ENCODE results near the gene EIF1. TPM values are rescaled to one million over a fixed set of nuclear protein-coding genes. Genes with fewer than 3 reads are reported as not detected.
"Not testable (repeated sequence)": the region's sequence is repeated elsewhere in the genome, so short reads cannot be mapped to it uniquely, and the experiment has no call there.

Gene EIF1
- total RNA-seq, 1 donor from 2014 or later, result 66.4 TPM

DNA sequence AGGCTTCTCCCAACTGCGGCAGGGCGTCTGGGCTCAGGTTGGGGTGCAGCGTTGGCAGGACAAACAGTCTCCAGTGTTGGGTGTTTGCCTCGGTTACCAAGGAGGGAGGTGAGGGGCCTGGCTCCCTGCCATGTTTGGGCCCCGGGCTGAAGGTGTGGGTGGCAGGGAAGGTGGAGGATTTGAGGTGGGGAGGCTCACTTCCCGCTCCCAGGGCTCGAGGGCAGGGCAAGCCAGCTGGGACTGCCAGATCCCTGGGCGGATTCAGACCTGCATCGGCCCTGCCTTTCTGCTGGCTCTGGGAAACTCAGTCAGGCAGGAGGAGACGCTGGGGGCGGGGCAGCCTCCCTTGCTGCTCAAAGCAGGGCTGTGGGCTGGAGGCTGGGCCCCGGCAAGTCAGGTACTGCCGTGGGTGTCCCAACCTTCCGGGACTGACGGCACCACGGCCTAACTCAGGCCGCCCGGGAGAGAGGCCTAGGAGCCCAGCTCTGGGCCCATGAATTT is 33.0 kb upstream of the EIF1 start:
- no peak for DNase-seq (ENCODE audit: low read depth, low spot score)

DNA sequence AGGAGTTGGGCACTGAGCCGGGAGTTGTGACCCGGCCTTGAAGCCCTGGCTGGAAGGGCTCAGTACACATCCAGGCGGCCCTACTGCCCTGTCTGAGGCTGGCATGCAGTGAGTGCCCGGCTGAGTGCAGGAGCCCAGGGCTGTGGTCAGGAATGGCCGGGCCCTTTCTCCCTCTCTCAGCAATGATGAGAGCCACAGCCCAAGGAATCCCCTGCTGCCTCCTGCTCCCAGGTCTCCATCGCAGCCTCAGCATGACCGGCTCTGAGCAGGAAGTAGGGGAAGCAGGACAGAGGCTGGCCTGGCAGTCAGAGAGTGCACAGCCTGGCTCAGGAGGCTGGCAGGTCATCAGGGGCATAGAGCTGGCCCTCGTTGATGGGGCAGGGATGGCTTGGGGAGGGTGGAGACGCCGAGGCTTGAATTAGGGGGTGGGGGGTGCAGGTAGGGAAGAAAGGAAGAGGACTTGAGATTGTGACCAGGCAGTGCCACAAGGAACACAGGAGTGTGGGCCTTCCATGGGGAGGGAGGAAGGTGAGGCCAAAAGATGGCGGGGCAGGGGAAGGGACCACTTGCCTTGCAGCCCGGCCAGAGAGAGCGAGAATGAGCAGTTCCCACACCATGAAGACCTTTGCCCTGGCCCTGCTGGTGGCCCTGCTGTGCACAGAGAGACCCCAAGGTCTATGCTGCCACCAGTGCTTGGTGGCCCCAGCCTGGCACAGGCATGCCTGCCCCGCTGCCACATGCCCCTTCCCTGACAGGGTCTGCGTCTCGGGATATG is 32.2 kb upstream of the EIF1 start:
- DNase-seq (ENCODE audit: low read depth, low spot score), result no peak

DNA sequence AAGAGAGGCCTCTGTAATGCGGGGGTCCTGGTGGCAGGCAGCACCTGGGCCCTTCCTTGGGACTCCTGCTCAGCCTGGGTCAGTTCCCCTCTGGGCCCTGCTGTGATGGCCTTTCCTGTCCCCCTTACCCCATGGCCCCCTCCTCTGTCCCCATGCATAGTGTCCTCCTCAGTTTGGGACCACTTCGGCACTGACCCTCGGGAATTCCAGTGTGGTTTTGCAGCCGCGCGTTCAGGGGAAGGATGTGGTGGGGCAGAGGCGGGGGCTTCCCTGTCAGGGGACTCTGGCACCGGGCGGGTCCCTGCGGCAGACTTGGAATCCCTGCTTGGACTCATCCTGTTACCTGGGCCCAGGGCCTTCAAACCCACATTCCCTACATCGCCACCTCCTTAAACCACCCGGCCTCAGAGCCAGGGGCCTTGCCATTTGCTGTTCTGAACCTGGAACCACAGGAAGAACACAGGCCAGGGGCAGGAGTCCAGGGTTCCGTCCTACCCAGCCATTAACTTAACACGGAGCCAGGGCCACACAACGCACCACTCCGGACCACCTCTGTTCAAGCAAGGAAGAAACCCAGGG is 31.4 kb upstream of the EIF1 start:
- DNase-seq (ENCODE audit: low read depth, low spot score), result no peak

DNA sequence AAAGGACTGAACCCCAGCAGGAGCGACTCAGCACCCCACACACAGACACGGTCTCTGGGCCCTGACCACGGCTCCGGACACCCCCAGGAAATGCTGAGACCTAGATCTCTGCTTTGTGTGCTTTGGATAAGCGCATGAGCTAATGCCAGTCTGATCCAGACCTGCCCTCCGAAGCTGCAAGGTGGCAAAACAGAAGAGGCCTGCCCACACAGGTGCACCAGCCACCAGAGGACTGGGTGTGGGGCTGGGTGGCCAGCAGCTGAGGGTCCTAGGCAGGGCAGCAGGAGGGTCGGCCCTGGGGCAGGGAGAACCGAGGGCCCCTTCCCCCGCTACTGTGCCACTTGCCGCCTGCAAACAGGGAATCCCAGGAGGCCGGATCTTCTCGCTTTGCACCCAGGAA is 30.7 kb upstream of the EIF1 start:
- no peak for DNase-seq (ENCODE audit: low read depth, low spot score)

DNA sequence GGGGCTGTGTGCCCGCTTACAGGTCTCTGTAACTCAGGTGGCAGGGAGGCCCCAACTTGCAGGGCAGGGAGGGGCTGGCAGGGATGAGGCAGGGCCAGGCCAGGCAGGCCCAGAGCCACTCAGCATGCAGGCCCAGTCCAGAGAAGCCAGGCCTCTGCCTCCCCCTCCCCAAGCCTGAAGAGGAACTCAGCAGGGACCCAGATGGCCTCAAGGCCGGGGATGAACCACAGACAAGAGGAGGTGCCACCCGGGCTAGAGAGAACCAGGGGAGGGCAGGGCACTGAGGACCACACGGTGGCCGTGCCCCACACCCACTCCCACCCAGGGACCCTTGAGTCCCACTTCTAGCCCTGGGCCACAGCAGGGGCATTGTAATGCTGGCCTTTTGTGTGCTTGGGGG is 29.8 kb upstream of the EIF1 start:
- DNase-seq (ENCODE audit: low read depth, low spot score), result no peak

DNA sequence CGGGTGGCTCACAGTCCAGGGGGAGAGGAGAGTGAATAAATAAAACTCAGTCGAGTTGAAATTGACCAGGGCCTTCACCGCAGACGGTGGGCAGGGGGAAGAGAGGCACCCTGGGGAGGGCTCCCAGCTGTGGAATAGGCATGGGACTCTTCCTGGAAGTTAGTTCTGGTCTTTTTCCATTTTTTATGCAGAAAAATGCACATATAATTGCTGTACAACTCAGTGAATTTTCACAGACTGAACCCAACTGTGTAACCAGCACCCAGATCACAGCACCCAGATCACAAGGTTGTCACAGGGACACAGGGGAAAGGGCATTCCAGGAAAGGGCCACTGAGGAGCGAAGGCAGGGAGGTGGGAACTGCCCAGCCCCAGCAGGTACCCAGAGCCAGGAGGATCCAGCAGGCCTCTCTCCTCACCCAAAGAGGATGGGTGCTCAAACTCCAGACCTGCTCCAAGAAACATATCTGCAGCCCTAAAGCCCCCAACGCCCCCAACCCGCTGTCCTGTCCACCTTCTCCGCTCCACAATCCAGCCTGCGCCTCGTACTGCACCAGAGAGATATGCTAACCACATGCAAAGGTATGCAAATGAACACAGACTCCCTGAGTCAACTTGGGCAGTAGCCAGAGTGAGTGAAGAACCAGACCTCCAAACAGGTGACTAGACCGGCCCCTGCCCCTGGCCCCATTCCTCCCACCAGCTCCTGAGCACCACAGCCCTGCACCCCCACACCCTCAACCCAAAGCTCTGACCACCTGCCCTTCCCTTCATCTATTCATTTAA is 29.1 kb upstream of the EIF1 start:
- no peak for DNase-seq (ENCODE audit: low read depth, low spot score)

DNA sequence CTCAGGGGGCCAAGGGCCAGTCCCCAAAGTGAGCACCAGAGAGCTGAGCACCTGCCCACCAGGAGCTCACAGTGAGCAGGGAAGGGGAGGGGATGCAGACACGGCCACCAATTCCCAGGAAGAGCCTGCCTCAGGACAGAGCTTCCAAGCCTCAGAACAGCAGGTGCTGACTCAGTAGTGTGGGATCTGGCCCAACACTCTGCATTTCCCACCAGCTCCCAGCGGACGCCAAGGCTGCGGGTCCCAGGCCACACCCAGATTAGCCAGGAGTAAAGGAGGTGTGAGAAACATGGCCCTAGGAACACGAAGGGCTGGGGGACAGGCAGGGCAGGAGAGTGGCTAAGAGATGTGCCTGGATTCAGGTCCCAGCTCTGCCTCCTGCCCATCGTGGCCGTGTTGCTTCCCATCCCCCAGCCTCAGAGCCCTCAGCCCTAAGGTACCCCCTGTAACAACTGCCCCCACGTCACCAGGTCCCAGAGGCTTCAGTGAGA is 28.4 kb upstream of the EIF1 start:
- DNase-seq (ENCODE audit: low read depth, low spot score), result no peak

DNA sequence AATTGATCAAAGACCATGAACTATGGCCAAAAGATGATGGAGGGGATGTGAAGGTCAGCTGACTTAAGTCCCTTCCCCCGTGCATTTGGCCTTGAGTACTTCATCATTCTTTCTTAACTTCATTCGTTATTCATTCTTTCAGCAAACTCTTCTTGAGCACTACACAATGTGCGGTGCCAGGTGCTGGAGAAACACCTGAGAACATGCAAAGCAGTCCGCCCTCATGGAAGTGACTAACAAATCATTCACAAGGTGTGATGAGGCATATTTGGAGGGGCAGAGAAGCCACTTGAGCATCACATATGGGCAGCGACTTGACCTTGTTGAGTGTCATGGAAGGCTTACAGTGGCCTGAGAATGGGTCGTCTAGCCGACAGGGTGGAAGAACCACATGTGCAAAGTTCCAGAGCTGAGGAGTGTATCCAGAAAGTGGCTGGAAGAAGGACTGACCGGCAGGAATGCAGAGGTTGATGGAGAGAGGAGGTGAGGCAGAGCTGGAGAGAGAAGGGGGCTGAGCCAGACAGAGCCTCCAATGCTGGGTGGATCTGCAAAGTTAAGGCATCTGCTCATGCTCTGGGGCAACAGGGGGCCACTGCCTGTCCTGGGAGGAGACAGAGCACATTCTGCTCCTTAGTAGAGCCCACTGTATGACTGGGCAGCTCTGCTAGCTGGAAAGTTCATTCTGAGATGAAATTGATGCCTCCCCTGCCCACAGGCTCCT is 25.1 kb upstream of the EIF1 start:
- DNase-seq (ENCODE audit: low read depth, low spot score), result no peak

DNA sequence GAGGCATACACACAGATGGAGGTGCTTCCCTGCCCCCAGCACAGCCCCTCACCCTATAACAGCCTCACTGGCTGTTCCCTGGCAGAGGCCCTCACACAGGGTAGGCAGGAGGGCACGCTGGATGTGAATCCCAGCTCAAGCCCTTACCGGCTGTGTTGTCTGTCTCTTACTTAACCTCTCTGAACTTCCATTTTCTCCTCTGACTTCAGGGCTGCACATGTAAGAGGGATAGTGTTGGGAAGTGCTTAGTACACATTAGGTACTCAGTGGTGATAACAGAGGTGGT is 24.6 kb upstream of the EIF1 start:
- no peak for DNase-seq (ENCODE audit: low read depth, low spot score)

DNA sequence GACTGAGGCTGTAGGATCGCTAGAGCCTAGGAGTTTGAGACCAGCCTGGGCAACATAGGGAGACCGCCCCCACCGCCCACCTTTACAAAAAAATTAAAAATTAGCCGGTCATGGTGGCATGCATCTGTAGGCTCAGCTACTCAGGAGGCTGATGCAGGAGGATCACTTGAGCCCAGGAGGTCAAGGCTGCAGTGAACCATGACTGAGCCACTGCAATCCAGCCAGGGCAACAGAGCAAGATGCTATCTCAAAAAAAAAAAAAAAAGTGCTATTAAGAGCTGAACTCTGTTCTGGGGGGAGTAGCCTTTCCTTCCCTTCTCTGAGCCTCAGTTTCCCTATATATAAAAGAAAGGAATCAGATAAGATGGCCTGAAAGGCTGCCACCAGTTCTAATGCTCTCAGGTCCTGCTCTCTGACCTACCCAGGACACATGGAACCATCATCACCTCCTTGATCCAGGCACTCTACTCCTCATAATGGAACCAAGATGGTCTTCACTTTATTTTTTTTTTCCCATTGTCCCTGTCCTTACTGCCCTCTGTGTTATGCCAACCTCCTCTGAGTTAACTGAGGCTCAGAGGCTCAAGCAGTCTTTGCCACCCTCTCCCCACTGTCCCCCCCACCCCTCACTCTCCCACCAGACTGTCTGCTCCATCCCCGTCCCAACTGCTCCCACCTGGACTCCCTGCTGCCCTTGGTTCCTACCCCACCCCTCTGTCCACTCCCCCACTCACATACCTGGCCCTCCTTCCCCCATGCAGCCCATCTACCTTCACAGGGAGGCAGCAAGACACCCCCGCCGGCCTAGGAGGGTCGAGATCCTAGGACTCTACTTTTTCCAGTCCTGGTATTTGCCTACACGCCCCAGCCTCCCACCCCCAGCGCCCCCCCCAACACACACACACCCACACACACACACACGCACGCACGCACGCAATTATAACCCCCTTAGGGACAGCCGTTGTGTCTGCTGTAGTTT is 23.8 kb upstream of the EIF1 start:
- DNase-seq (ENCODE audit: low read depth, low spot score), result no peak

DNA sequence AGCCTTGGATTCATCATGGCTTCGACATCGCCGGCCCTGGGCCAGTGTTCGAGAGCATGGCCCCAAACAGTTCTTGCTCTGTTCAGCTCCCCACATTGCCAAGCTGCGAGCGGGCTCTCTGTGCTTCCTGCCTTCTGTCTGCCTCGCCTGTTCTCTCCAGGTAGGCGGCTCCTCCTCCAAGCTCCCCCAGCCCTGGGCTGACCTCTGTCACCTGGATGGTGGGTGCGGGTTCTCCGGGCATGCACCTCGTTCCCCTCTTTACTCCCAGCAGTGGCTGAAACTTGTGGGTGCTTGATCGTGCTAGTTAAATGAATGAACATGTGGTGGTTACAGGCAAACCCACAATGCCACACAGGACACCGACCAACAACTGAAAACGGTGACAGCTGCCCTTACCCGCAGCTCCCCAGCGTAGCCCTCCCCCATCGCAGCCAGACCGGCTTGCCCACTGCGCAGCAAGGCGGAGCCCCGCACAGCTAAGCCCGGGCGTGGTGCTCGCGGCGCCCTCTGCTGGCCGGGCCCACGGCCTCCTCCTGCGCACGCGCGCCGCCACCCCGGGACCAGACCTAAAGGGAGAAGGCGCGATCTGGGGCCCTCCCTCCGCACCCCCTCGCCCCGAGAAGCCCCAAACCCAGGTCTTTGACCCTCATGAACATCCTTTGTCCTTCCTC is 23.0 kb upstream of the EIF1 start:
- DNase-seq (ENCODE audit: low read depth, low spot score), result no peak

DNA sequence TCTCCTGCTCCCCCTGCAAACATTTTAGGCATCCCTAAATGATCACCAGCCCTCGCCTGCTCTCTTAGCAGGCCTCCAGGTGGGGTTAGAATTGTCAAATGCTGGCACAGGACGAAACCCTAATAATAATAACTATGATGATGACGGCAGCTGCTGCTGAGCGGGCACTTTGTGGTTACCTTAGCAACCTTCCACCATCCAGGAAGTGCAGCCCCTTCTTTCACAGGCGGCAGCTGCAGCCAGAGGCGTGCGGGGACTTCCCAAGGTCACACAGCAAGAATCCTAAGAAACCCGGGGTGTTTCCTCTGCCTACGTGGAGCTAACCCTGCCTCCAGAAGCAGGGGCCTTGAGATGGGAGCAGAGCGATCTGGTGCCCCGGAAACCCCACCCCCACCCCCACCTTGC is 22.4 kb upstream of the EIF1 start:
- DNase-seq (ENCODE audit: low read depth, low spot score), result no peak

DNA sequence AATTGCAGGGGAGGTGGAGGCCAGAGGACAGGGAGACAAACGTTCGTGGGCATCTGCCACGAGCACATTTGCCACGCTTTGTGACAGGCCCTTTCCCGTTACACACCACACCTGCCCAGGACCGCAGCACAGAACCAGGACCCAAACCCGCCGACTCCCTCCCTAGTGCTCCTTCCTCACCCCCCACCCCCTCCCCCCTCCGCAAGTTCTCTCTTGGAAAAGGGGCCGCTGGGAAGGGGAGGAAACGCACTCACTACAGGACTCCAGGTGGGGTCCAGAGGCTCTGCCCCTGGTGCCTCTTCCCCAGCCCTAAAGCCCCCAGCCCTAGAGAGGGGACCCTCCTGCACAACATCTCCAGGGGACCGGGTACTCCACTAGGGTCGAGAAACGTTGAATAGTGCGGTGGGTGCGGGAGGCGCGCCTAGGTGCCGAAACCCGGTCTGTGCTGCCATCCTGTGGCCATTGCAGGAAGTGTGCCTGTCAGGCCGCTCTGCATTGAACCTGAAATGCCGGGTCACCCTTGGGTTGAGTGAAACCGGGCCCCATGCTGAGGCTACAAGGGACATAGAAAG is 21.9 kb upstream of the EIF1 start:
- no peak for DNase-seq (ENCODE audit: low read depth, low spot score)

DNA sequence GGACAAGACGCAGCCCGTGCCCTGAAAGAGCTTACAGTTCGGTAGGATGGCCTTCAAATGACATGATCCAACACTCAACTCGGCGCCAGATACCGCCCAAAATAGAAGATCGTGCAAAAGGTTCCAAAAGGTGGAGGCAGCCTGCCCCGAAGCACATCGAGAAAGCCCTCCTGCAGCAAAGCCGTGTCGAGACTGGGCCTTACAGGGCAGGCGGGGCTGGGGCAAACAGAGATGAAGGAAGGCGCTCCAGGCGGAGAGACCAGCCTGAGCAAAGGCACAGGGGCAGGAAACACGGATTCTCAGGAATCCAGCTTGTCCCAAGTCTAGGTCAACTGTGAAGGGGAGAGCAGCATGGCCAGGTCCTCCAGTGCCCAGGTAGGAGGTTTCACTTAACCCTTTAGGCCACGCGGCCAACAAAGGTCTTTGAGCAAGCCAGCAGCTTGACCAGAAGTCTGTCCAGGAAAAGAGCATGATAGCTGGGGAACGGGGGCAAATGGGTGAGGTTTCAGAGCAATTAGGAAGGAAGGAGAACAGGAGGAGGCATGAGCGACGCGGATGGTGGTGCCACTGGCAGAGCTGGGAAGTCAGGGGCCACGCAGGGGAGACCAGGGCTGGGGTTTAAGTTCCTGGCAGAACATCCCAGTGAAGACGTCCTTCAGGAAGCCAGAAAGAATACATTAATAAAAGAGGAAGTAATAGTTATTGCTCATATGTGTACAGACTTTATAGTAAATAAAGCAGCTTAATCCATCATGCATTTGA is 21.2 kb upstream of the EIF1 start:
- DNase-seq (ENCODE audit: low read depth, low spot score), result no peak

DNA sequence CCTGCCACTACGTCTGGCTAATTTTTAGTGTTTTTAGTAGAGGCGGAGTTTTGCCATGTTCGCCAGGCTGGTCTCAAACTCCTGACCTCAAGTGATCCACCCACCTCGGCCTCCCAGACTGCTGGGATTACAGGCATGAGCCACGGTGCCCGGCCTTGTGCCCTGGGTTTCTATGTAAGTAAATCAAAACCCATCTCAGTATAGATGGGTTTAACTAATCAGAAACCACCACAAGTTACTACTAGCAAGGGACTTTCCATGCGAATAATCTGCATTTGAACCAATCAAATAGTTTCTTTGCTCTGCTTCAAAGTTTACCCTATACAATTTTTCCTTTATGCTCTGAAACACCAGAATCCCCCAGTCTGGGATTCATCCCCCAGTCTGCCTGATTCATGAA is 16.5 kb upstream of the EIF1 start:
- DNase-seq (ENCODE audit: low read depth, low spot score), result no peak

DNA sequence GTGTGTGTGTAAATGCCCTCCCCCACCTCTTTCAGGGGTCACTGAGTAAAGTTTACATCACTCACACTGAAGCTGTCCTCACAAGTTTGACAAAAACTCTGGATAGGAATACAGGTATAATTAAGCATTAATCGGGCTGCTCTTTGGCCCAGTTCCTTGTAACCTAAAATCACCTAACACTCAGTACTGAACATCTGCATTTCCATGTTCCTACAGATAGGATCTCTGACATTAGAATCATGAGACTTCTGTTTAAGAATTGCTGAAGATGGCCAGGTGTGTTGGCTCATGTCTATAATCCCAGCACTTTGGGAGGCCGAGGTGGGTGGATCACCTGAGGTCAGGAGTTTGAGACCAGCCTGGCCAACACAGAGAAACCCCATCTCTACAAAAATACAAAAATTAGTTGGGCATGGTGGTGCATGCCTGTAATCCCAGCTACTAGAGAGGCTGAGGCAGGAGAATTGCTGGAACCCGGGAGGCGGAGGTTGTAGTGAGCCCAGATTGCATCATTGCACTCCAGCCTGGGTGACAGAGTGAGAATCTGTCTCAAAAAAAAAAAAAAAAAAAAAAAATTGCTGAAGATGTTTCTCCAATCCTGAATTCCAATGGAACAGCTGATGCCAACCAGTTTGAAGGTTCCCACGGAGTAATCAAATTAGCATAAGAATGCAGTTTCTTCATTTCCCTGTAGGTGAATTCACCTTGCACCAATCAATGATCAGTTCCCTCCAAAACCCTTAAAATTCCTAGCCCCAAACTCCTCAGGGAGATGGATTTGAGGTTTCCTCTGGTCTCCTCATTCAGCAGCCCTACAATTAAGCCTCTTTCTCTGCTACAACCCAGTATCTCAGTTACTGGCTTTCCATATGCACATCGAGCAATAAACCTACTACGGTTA is 13.3 kb upstream of the EIF1 start:
- not testable (repeated sequence) for DNase-seq (ENCODE audit: low read depth, low spot score)

DNA sequence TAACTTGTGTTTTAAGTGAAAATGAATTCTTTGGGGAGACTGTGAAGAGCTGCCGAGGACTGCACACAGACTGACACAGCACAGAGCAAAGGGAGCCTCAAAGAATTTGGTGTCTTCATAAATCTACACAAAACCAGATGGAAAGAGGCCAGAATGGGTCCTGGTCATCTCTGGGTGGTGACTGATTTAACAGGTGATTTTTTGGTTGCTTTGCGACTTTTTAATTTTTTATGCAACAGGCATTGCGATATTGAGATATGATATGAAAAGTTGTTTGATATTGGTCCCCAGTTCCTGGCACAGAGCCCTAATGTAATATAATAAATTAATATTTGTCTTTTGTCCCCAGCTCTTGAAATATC is 12.6 kb upstream of the EIF1 start:
- DNase-seq (ENCODE audit: low read depth, low spot score), result no peak

DNA sequence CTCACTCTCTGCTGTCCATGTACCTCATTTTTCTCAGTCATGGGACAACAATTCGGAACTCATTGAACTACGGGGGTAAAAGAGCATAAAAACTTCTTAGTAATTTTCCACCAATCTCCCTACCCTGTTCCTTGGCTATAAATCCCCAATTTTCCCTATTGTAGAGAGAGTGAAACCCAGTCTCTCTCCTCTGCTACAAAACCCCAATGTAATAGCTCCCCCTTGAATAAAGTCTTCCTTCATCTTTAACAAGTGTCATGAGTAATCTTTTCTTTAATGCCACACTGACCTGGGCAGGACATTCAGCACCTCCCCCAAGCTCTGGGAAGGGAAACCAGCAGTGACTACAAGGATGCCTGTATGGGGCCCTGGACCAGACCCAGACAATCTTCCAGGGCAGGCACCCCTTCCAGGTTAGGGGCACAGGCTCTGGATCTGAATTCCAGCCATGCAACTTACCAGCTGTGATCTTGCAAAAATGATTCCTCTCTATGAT is 10.2 kb upstream of the EIF1 start:
- no peak for DNase-seq (ENCODE audit: low read depth, low spot score)

Measured in pulmonary artery endothelial cell (primary cell).